Activated T-helper 1 cell treated with anti-CD3 and anti-CD28 coated beads, Interleukin-12 subunit alpha, Interleukin-12 subunit beta, Interleukin-2, Interleukin-4 antibody, amounts not matched to agents 30 ng/mL and 10 ng/mL and 1 ng/mL, durations not matched to agents 14 hours and 24 hours and 36 hours (primary cell): Measurements from ENCODE around the gene XPR1. TPM values are rescaled to one million over a fixed set of nuclear protein-coding genes. Genes with fewer than 3 reads are reported as not detected.

Source experiments
- DNase-seq: peaks from one replicate; pipeline ENCODE4 v3.0.0; 2021; ENCODE audit warnings: low spot score
- H3K27ac Mint-ChIP-seq: one replicate; pipeline ENCODE4 v1.8.0; 2021; ENCODE audit warnings: mild to moderate bottlenecking, mixed read lengths
- H3K27me3 Mint-ChIP-seq: one replicate; pipeline ENCODE4 v1.8.0; 2022; ENCODE audit warnings: mild to moderate bottlenecking, moderate library complexity, mixed read lengths; ENCODE audit not compliant: insufficient read depth
- H3K36me3 Mint-ChIP-seq: one replicate; pipeline ENCODE4 v1.8.0; 2021; ENCODE audit warnings: low read depth, mixed read lengths
- H3K4me1 Mint-ChIP-seq: one replicate; pipeline ENCODE4 v1.8.0; 2021; ENCODE audit warnings: low read depth, mixed read lengths
- H3K4me3 Mint-ChIP-seq: one replicate; pipeline ENCODE4 v1.8.0; 2021; ENCODE audit warnings: mild to moderate bottlenecking, moderate library complexity, mixed read lengths
- H3K9me3 Mint-ChIP-seq: one replicate; pipeline ENCODE4 v1.8.0; 2021; ENCODE audit warnings: mixed read lengths
- intact Hi-C: fragments of 100-400 bp; cut with micrococcal nuclease; formaldehyde crosslinking; loops from one replicate; pipeline ENCODE4 v1.15.1; 2024
- total RNA-seq: library from RNA; stranded (reverse); gene quantifications from 2 replicates; pipeline ENCODE4 v1.2.3, GENCODE V29; 2022

Gene XPR1
- total RNA-seq, 1 donor from 2014 or later = 21.2 TPM

DNA sequence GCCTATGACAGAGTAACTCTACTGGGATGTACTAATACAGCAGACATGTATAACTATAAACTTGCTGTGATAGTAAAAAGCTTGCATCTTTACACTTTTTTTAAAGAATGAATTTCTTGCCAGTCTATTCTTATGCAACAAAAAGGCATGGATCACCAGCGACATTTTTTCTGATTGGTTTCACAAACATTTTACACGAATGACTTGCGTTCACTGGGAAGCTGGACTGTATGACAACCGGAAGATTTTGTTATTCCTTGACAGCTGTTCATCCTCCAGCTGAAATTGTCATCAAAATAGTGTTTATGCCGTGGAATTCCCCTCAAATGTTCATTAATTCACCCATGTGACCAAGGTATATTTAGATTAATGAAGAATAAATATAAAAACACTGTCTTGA, 131.0 kb downstream of the XPR1 start:
- Mint-ChIP-seq H3K27ac (no peak overlapping the region), H3K9me3 (peaks cover 5% of the 10 kb centered on the region), H3K36me3 (peaks cover 2% of the 10 kb centered on the region), H3K27me3 (no peaks in the 10 kb centered on the region), H3K4me3 (no peak overlapping the region), H3K4me1 (no peaks in the 10 kb centered on the region)
- no peak for DNase-seq
- intact Hi-C loops = no loop called here

DNA sequence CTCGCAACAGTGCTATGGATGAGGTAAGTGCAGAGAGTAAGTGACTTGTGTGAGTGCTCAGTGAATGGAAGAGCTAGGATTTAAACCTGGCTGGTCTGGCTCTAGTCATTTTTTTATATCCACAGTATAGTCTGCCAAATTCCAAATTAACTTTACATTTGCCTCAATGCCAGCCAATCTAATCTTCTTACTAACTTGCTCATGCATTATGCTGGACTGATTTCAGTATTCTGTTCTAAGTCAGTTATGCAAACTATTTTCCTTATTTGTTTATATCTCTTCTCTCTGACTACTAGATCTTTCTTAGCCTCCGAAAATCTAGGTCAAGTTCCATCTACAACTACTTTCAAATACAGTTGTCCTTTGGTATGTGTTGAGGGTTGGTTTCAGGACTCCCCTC, 133.3 kb downstream of the XPR1 start:
- intact Hi-C loops = no loop called here
- no peaks in the 10 kb centered on the region for H3K27me3 Mint-ChIP-seq
- H3K36me3 Mint-ChIP-seq = no peaks in the 10 kb centered on the region
- no peaks in the 10 kb centered on the region for H3K9me3 Mint-ChIP-seq
- H3K27ac Mint-ChIP-seq = no peak overlapping the region
- no peak overlapping the region for H3K4me3 Mint-ChIP-seq
- DNase-seq = no peak
- peaks cover 3% of the 10 kb centered on the region for H3K4me1 Mint-ChIP-seq

DNA sequence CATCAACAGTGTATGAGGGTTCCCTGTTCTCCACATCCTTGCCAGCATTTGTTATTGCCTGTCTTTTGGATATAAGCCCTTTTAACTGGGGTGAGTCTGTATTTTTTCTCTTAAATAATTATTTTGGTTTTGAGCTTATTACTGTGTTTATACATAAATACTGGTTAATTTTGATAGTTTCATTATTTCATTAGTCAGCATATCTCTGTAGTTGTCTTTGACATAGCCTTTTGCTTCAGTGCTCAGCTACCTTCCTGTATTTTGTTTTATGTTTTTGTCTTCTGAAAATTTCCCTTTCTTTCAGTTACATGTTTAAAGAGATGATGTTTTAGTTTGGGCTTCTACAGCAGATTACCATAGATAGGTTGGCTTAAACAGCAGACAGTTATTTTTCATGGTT, 138.1 kb downstream of the XPR1 start:
- intact Hi-C loops = no loop called here
- Mint-ChIP-seq H3K9me3 (no peaks in the 10 kb centered on the region), H3K27me3 (no peaks in the 10 kb centered on the region), H3K36me3 (no peaks in the 10 kb centered on the region), H3K27ac (no peak overlapping the region), H3K4me1 (peaks cover 11% of the 10 kb centered on the region), H3K4me3 (no peak overlapping the region)
- no peak for DNase-seq

DNA sequence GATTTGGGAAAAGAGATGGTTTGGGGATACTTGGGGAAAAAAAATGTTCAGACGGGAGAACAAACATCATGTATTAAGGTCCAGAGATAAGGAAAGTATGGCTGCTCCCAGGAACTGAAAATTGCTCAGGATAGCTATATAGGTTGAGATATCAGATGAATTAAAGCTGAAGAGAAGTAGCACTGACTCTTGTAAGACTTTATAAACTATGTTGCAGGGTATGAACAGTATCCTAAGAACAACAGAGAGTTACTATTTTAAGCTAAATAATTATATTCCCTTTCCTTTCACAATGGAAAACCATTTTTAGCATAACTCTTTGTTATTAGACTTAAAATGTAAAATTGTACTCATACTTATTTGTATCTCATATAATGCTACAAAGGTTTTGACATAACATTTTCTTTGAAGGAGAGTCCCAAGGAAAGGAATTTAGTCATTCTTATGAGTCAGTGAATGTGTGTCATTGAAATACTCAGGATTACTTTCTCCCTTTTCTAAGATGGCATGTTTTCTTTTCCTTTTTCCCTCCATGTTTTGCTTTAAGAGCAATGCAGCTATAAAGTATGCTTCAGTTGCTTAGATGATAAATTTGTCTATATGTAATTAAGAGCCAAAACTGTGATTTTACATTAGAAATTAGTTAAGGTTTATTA, 141.5 kb downstream of the XPR1 start:
- H3K4me3 Mint-ChIP-seq = no peak overlapping the region
- intact Hi-C loops = no loop called here
- no peak for DNase-seq
- no peaks in the 10 kb centered on the region for H3K9me3 Mint-ChIP-seq
- no peaks in the 10 kb centered on the region for H3K27me3 Mint-ChIP-seq
- H3K36me3 Mint-ChIP-seq = no peaks in the 10 kb centered on the region
- H3K4me1 Mint-ChIP-seq = peaks cover 11% of the 10 kb centered on the region
- H3K27ac Mint-ChIP-seq = no peak overlapping the region

DNA sequence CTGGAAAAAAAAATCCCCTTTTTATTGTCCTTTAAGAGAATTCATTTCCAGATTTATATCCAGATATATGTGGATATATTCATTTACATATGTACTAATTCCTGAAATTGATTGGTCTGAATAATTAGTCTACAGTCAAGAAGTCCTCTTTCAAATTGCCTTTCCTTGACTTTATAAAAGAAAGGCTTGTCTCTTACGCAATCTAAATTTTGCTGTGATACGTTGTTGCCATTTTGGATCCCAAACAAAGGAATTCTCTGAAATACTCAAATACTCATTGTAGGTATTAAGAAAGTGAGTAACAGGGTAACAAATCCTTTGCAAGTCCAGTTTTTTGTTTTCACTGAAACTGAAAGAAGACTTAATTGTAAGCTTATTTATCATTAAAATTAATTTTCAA, 144.0 kb downstream of the XPR1 start:
- Mint-ChIP-seq H3K4me1 (peaks cover 2% of the 10 kb centered on the region), H3K27ac (no peak overlapping the region), H3K9me3 (no peaks in the 10 kb centered on the region), H3K27me3 (no peaks in the 10 kb centered on the region), H3K4me3 (no peak overlapping the region), H3K36me3 (no peaks in the 10 kb centered on the region)
- intact Hi-C loops = loop anchor here (5.0 kb wide), 2 partner anchors 86 to 258 kb away; no protein-coding TSS in a partner anchor
- DNase-seq = no peak

DNA sequence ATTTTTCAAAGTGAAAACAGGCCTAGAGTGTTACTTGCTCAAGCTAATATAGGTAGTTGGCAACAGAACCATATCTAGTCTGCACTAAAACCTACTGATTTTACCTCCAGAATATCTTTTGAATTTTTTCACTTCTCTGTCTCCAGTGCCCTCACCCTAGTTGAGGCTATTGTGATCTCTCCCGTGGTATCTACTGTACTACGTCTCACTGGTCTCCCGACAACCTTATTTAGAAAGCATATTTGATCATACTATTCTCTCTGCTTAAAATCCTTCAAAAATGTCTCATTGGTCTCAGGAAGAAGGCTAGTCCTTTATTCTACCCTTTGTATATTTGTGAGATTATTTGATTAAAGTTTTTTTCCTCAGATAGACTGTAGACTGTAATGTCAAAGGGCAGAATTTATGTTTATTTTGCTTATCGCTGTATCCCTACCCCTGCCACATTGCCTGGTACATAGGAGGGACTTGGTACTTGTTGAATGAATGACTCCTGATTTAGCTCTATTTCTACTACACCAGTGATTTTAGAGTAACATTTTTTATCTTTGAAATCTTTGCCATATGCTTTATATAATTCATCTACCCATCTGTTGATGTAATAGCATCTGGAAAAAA, 145.4 kb downstream of the XPR1 start:
- Mint-ChIP-seq H3K27ac (no peak overlapping the region), H3K27me3 (no peaks in the 10 kb centered on the region)
- intact Hi-C loops = loop anchor here (5.0 kb wide), 2 partner anchors 85 to 260 kb away; no protein-coding TSS in a partner anchor

DNA sequence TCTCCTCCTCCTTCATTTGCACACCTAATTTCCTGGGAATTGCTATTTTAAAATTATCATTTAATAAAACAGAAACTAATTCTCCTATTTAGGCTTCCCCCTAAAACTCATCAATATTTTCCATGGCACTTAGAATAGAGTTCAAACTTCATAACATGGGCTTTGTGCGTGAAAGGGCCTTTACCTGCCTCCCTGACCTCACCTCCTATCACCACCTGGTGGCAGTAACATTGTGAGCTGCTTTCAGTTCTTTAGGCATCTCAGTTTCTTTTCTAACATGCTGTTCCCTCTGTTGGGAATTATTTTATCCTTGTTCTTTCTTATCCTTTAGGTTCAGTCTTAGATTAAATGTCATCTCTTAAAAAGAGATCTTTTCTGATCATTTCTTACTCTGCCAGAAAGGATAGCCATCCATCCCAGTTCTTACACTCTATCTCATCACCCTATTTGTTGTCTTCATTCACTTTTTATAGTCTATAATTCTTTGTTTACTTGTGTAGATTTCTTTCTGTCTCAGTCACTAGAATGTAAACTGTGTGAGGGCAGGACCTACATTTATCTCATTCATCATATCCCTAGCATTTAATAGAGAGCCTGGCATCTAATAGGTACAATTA, 147.1 kb downstream of the XPR1 start:
- intact Hi-C loops = loop anchor here (1.0 to 5.0 kb wide), 3 partner anchors 83 to 262 kb away; no protein-coding TSS in a partner anchor
- no peaks in the 10 kb centered on the region for H3K36me3 Mint-ChIP-seq
- DNase-seq = no peak

More for the DNA sequence above, 145.4 kb downstream of the XPR1 start:
- DNase-seq = no peak
- Mint-ChIP-seq H3K4me1 (no peaks in the 10 kb centered on the region), H3K4me3 (no peak overlapping the region), H3K9me3 (no peaks in the 10 kb centered on the region), H3K36me3 (no peaks in the 10 kb centered on the region)

DNA sequence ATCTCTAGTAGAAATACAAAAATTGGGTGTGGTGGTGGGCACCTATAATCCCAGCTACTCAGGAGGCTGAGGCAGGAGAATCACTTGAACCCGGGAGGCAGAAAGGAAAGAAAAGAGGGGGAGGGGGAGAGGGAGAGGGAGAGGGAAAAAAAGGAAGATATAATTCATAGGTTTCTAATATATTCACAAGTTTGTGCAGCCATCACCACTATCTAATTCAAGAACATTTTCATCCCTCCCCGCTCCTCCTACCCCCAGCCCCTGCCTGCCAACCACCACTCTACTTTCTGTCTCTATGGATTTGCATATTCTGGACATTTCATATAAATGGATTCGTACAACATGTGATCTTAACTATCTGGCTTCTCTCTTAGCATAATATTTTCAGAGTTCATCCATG, 147.8 kb downstream of the XPR1 start:
- no peak for DNase-seq
- no peaks in the 10 kb centered on the region for H3K36me3 Mint-ChIP-seq
- H3K4me1 Mint-ChIP-seq = no peaks in the 10 kb centered on the region
- H3K27ac Mint-ChIP-seq = no peak overlapping the region
- no peaks in the 10 kb centered on the region for H3K9me3 Mint-ChIP-seq
- intact Hi-C loops = loop anchor here (1.0 to 5.0 kb wide), 3 partner anchors 83 to 262 kb away; no protein-coding TSS in a partner anchor
- H3K4me3 Mint-ChIP-seq = no peak overlapping the region
- H3K27me3 Mint-ChIP-seq = no peaks in the 10 kb centered on the region

More for the DNA sequence above, 147.1 kb downstream of the XPR1 start:
- Mint-ChIP-seq H3K9me3 (no peaks in the 10 kb centered on the region), H3K4me3 (no peak overlapping the region), H3K27ac (no peak overlapping the region), H3K4me1 (no peaks in the 10 kb centered on the region), H3K27me3 (no peaks in the 10 kb centered on the region)

DNA sequence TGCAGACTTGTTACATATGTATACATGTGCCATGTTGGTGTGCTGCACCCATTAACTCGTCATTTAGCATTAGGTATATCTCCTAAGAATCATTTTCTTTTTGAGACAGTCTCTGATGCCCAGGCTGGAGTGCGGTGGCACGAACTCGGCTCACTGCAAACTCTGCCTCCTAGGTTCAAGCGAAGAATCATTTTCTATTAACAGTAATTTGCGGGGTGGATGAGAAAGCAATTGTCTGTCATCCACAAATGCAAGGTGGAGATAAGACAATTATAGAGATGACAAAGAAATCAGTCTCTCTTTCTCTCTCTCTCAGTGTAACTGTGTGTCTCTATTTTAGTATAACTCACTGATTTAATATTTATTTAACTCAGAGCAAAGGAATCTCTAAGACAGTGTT, 149.9 kb downstream of the XPR1 start:
- Mint-ChIP-seq H3K4me3 (no peak overlapping the region), H3K9me3 (no peaks in the 10 kb centered on the region), H3K27me3 (no peaks in the 10 kb centered on the region), H3K36me3 (no peaks in the 10 kb centered on the region), H3K27ac (no peak overlapping the region), H3K4me1 (no peaks in the 10 kb centered on the region)
- DNase-seq = no peak
- intact Hi-C loops = no loop called here

GRCh38 chr1:180785291-180785690, 153.5 kb downstream of the XPR1 start:
- intact Hi-C loops = no loop called here
- no peaks in the 10 kb centered on the region for H3K9me3 Mint-ChIP-seq
- H3K4me1 Mint-ChIP-seq = no peaks in the 10 kb centered on the region
- DNase-seq = no peak
- no peak overlapping the region for H3K4me3 Mint-ChIP-seq
- H3K27me3 Mint-ChIP-seq = no peaks in the 10 kb centered on the region
- no peak overlapping the region for H3K27ac Mint-ChIP-seq
- H3K36me3 Mint-ChIP-seq = peaks cover 11% of the 10 kb centered on the region

DNA sequence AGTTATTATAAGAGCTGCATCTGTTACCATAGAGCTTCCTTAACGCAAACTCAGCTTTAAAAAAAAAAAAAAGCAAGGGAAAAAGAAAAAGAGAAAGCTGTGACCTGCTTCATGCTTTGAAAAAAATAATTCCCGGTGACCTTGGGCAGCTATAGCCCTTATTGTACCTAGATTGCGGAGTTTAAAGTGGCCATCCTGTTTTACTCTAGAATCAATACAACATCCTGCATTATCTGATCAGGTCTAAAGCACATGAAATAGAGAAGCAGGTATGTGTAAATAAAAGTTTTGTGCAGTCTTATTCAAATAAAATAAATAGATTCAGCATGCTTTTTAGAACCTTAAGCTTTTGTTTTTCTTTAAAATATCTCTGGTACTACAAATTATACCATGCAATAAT, 154.1 kb downstream of the XPR1 start:
- no peaks in the 10 kb centered on the region for H3K4me1 Mint-ChIP-seq
- no peak for DNase-seq
- peaks cover 11% of the 10 kb centered on the region for H3K36me3 Mint-ChIP-seq
- H3K27ac Mint-ChIP-seq = no peak overlapping the region
- no peaks in the 10 kb centered on the region for H3K27me3 Mint-ChIP-seq
- no peak overlapping the region for H3K4me3 Mint-ChIP-seq
- H3K9me3 Mint-ChIP-seq = no peaks in the 10 kb centered on the region
- intact Hi-C loops = no loop called here

DNA sequence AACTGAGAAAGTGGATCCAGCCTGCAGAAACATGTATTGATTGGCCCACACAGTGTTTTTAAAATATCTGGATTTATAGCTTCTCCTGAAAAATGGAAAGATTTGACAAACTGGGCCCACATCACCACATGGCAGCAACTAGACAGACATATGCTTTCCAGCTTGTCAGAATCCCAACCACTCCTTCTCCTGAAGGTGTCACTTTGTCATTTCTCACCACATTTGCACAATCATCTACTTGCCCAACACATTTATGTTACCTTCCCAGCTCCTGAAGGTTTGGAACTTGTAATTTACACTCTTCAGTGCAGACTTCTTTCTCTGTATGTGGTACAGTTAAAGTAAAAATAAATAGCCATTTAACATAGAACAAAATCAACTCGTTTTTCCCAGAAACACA, 154.8 kb downstream of the XPR1 start:
- intact Hi-C loops = no loop called here
- DNase-seq = no peak
- H3K4me1 Mint-ChIP-seq = no peaks in the 10 kb centered on the region
- no peak overlapping the region for H3K4me3 Mint-ChIP-seq
- peaks cover 11% of the 10 kb centered on the region for H3K36me3 Mint-ChIP-seq
- H3K27ac Mint-ChIP-seq = no peak overlapping the region
- no peaks in the 10 kb centered on the region for H3K9me3 Mint-ChIP-seq
- no peaks in the 10 kb centered on the region for H3K27me3 Mint-ChIP-seq

- no peak overlapping the region for H3K27ac Mint-ChIP-seq
- DNase-seq = no peak
- H3K36me3 Mint-ChIP-seq = peaks cover 11% of the 10 kb centered on the region
- no peaks in the 10 kb centered on the region for H3K9me3 Mint-ChIP-seq
- intact Hi-C loops = no loop called here
- peaks cover 5% of the 10 kb centered on the region for H3K4me1 Mint-ChIP-seq
- no peak overlapping the region for H3K4me3 Mint-ChIP-seq
- H3K27me3 Mint-ChIP-seq = no peaks in the 10 kb centered on the region
Measured at GRCh38 chr1:180787628-180788307, 155.9 kb downstream of the XPR1 start.
